Measurements from ENCODE around the gene C6orf52.
"Not testable (repeated sequence)": the region's sequence is repeated elsewhere in the genome, so short reads cannot be mapped to it uniquely, and the experiment has no call there.

Gene C6orf52

GRCh38 chr6:10684618-10685017, 9.8 kb downstream of the C6orf52 start:
- no peak overlapping the region for H3K4me3 ChIP-seq (ENCODE audit: low read depth, low read length)
- TF ChIP-seq CTCF (IDR thresholded peaks at IDR 0.05; ENCODE audit: low read depth, low read length) = no peak

- no peak overlapping the region for H3K4me3 ChIP-seq (ENCODE audit: low read depth, low read length)
- no peak for TF ChIP-seq CTCF (IDR thresholded peaks at IDR 0.05; ENCODE audit: low read depth, low read length)
Measured at GRCh38 chr6:10682355-10682988, 11.9 kb downstream of the C6orf52 start.

GRCh38 chr6:10681795-10682194, 12.6 kb downstream of the C6orf52 start:
- H3K4me3 ChIP-seq (ENCODE audit: low read depth, low read length) = no peak overlapping the region
- no peak for TF ChIP-seq CTCF (IDR thresholded peaks at IDR 0.05; ENCODE audit: low read depth, low read length)

- TF ChIP-seq CTCF (IDR thresholded peaks at IDR 0.05; ENCODE audit: low read depth, low read length) = no peak
- no peak overlapping the region for H3K4me3 ChIP-seq (ENCODE audit: low read depth, low read length)
Measured at GRCh38 chr6:10678456-10678855, 16.0 kb downstream of the C6orf52 start.

GRCh38 chr6:10676403-10676802, 18.0 kb downstream of the C6orf52 start:
- no peak for TF ChIP-seq CTCF (IDR thresholded peaks at IDR 0.05; ENCODE audit: low read depth, low read length)
- no peak overlapping the region for H3K4me3 ChIP-seq (ENCODE audit: low read depth, low read length)

GRCh38 chr6:10668126-10668917, 26.1 kb downstream of the C6orf52 start:
- TF ChIP-seq CTCF (IDR thresholded peaks at IDR 0.05; ENCODE audit: low read depth, low read length) = no peak
- no peak overlapping the region for H3K4me3 ChIP-seq (ENCODE audit: low read depth, low read length)

- H3K4me3 ChIP-seq (ENCODE audit: low read depth, low read length) = not testable (repeated sequence)
Measured at GRCh38 chr6:10665595-10665994, 28.8 kb downstream of the C6orf52 start.

All from WI38 (cell line).